Melanocyte of skin (primary cell): ENCODE results near the gene ZNF571. TPM values are rescaled to one million over a fixed set of nuclear protein-coding genes. Genes with fewer than 3 reads are reported as not detected.

Experiments used
- total RNA-seq, 2 donors: library from RNA; depleted of rRNA; stranded (reverse); fragments of >200 nt; gene quantifications; 2 replicates each; pipeline ENCODE4 v1.2.3, GENCODE V29; 2012

ZNF571 gene
- 1 to 10 TPM; 2.3 to 2.4 TPM for total RNA-seq

GRCh38 chr19:37594304-37594981 lies at the start of gene ZNF571, which contains the start of gene ZNF540:
TSS of gene ZNF571 (minus strand) at chr19:37594792. CDS start at chr19:37586676, 8,116 bp downstream.
TSS of gene ZNF540 (plus strand) at chr19:37594876. CDS start at chr19:37598448, 3,572 bp downstream.

Other genes starting within 250 kb of the ZNF571 start
- 1 to 10 TPM; 2.8 to 3.0 TPM for gene ZNF527, start 223.7 kb downstream of the ZNF571 start, total RNA-seq
- gene ZNF569, start 127.3 kb downstream of the ZNF571 start, total RNA-seq = 1 to 10 TPM; 3.1 to 4.0 TPM
- 1 to 10 TPM; 5.7 to 6.9 TPM for gene ZNF570, start 125.4 kb downstream of the ZNF571 start, total RNA-seq
- gene ZNF793, start 87.9 kb downstream of the ZNF571 start, total RNA-seq = 1 to 10 TPM in 1 of 2 donors, under 1 TPM in 1; under 0.01 to 1.4 TPM
- gene ZNF540, start 84 bp upstream of the ZNF571 start, total RNA-seq = under 1 TPM; 0.33 to 0.69 TPM
- 10 to 100 TPM; 12.0 to 13.8 TPM for gene ZFP30, start 60.7 kb upstream of the ZNF571 start, total RNA-seq
- 1 to 10 TPM; 2.8 to 3.3 TPM for gene ZNF607, start 125.0 kb upstream of the ZNF571 start, total RNA-seq
- gene ZNF573, start 184.8 kb upstream of the ZNF571 start, total RNA-seq = 1 to 10 TPM; 3.3 to 3.8 TPM